OCI-LY1 (cell line): ENCODE data around the gene GLA.

Experiments used
- H2AFZ ChIP-seq: fragments of 200-600 bp; sonication (generic), shearing (Covaris generic); 2 replicates; pipeline ENCODE4 v1.6.0; 2014; ENCODE audit warnings: antibody characterized with exemption, mild to moderate bottlenecking, low read length
- H3F3A ChIP-seq: fragments of 200-600 bp; sonication (generic), shearing (Covaris generic); 2 replicates; pipeline ENCODE4 v1.6.0; 2014; ENCODE audit warnings: mild to moderate bottlenecking, antibody characterized with exemption, low read length, moderate library complexity; ENCODE audit not compliant: insufficient read depth
- H3K27ac ChIP-seq: fragments of 200-600 bp; sonication (generic); 2 replicates; pipeline ENCODE4 v1.5.1; 2014; ENCODE audit warnings: low read length, mixed run types, mild to moderate bottlenecking, low read depth; ENCODE audit not compliant: poor library complexity, severe bottlenecking
- H3K27me3 ChIP-seq: fragments of 200-600 bp; sonication (generic); 2 replicates; pipeline ENCODE4 v1.6.0; 2014; ENCODE audit warnings: antibody characterized with exemption, mild to moderate bottlenecking, low read length, moderate library complexity; ENCODE audit not compliant: insufficient read depth
- H3K36me3 ChIP-seq: fragments of 200-600 bp; sonication (generic); 2 replicates; pipeline ENCODE4 v1.6.1; 2014; ENCODE audit warnings: mild to moderate bottlenecking, antibody characterized with exemption, low read length, moderate library complexity, mixed read lengths; ENCODE audit not compliant: insufficient read depth
- H3K4me1 ChIP-seq: fragments of 200-600 bp; sonication (generic); 2 replicates; pipeline ENCODE4 v1.5.1; 2014; ENCODE audit warnings: mild to moderate bottlenecking, low read length, moderate library complexity; ENCODE audit not compliant: insufficient read depth, severe bottlenecking
- H3K4me2 ChIP-seq: fragments of 200-600 bp; sonication (generic), shearing (Covaris generic); 2 replicates; pipeline ENCODE4 v1.6.1; 2014; ENCODE audit warnings: low read length
- H3K4me3 ChIP-seq: fragments of 200-600 bp; sonication (generic); 2 replicates; pipeline ENCODE4 v1.5.1; 2014; ENCODE audit warnings: low read length, low read depth, mild to moderate bottlenecking, mixed read lengths; ENCODE audit not compliant: poor library complexity, severe bottlenecking
- H3K79me2 ChIP-seq: fragments of 200-600 bp; shearing (Covaris generic); 2 replicates; pipeline ENCODE4 v1.6.1; 2016; ENCODE audit warnings: mixed run types, low read length, mixed read lengths; ENCODE audit not compliant: insufficient read depth
- H3K9ac ChIP-seq: fragments of 200-600 bp; sonication (generic), shearing (Covaris generic); 2 replicates; pipeline ENCODE4 v1.6.1; 2014; ENCODE audit warnings: mild to moderate bottlenecking, low read length, mixed read lengths
- H3K9me2 ChIP-seq: fragments of 200-600 bp; sonication (generic), shearing (Covaris generic); 2 replicates; pipeline ENCODE4 v1.6.1; 2014; ENCODE audit warnings: low read depth, mild to moderate bottlenecking, low read length, mixed read lengths
- H3K9me3 ChIP-seq: fragments of 200-600 bp; shearing (Covaris generic); 2 replicates; pipeline ENCODE4 v1.6.1; 2014; ENCODE audit warnings: low read length, mixed read lengths
- H4K20me1 ChIP-seq: fragments of 200-600 bp; sonication (generic), shearing (Covaris generic); 2 replicates; pipeline ENCODE4 v1.6.0; 2016; ENCODE audit warnings: mild to moderate bottlenecking, low read length; ENCODE audit not compliant: insufficient read depth
- CTCF ChIP-seq: fragments of 200-600 bp; sonication (generic), shearing (Covaris generic); IDR thresholded peaks from 2 replicates; pipeline ENCODE4 v1.5.1; 2017; ENCODE audit warnings: mild to moderate bottlenecking, antibody characterized with exemption, low read length, moderate library complexity, mixed read lengths
- EZH2 ChIP-seq: fragments of 200-600 bp; sonication (generic), shearing (Covaris generic); IDR thresholded peaks from 2 replicates; pipeline ENCODE4 v1.8.0; 2017; ENCODE audit warnings: borderline replicate concordance, mixed run types, mild to moderate bottlenecking, antibody characterized with exemption, low read length, moderate library complexity, mixed read lengths

The GLA gene

GRCh38 chrX:101419489-101419888 is 11.8 kb upstream of the GLA start:
- Histone ChIP-seq H2AFZ (no peak overlapping the region), H3K27ac (no peak overlapping the region), H3K4me1 (peaks cover 10% of the 10 kb centered on the region), H3K79me2 (no peaks in the 10 kb centered on the region), H3K9ac (no peak overlapping the region), H3K4me2 (no peak overlapping the region), H3K9me3 (no peaks in the 10 kb centered on the region), H3K9me2 (no peaks in the 10 kb centered on the region), H3K27me3 (no peaks in the 10 kb centered on the region), H3K4me3 (no peak overlapping the region), H4K20me1 (no peaks in the 10 kb centered on the region), H3F3A (no peaks in the 10 kb centered on the region), H3K36me3 (no peaks in the 10 kb centered on the region)
- TF ChIP-seq EZH2 (no peak), CTCF (no peak)

GRCh38 chrX:101417981-101418841 is 10.5 kb upstream of the GLA start:
- Histone ChIP-seq H3K36me3 (peaks cover 6% of the 10 kb centered on the region; the same call in 1 of the 2 replicates), H3F3A (no peaks in the 10 kb centered on the region), H2AFZ (no peak overlapping the region), H3K27me3 (no peaks in the 10 kb centered on the region), H3K27ac (no peak overlapping the region), H3K4me1 (peaks cover 10% of the 10 kb centered on the region), H3K4me3 (peak overlapping the region; percentile 40), H3K4me2 (peak overlapping the region; percentile 42), H3K79me2 (no peaks in the 10 kb centered on the region), H3K9me3 (no peaks in the 10 kb centered on the region), H3K9me2 (no peaks in the 10 kb centered on the region), H4K20me1 (no peaks in the 10 kb centered on the region), H3K9ac (peak overlapping the region; percentile 34; the same call in 1 of the 2 replicates)
- TF ChIP-seq CTCF, result no peak
- no peak for TF ChIP-seq EZH2

- H3K79me2 ChIP-seq, result no peaks in the 10 kb centered on the region
- H3K36me3 ChIP-seq, result peaks cover 16% of the 10 kb centered on the region; the same call in 1 of the 2 replicates
- H3K4me2 ChIP-seq, result no peak overlapping the region
- H3K9ac ChIP-seq, result no peak overlapping the region
- no peaks in the 10 kb centered on the region for H3K9me2 ChIP-seq
- H3K27me3 ChIP-seq, result no peaks in the 10 kb centered on the region
- H4K20me1 ChIP-seq, result no peaks in the 10 kb centered on the region
- no peak for TF ChIP-seq EZH2
- no peak for TF ChIP-seq CTCF
- H3K4me3 ChIP-seq, result no peak overlapping the region
- H3K4me1 ChIP-seq, result peaks cover 10% of the 10 kb centered on the region
- no peak overlapping the region for H3K27ac ChIP-seq
- H3F3A ChIP-seq, result no peaks in the 10 kb centered on the region
- H3K9me3 ChIP-seq, result no peaks in the 10 kb centered on the region
- H2AFZ ChIP-seq, result no peak overlapping the region
Observed at GRCh38 chrX:101417190-101417589, 9.5 kb upstream of the GLA start.
